Transverse colon (tissue), 4 donors: ENCODE results near the gene ZNF808.
A peak's percentile ranks its signal among the peaks of the same experiment; 100 is the strongest.

ENCODE experiments used
- CTCF ChIP-seq, 5 experiments: fragments of 200-600 bp in 3 of 5; fragments of 450-650 bp in 2 of 5; sonication (generic) in 3 of 5; IDR thresholded peaks; 1 replicate in 2 of 5; 2 replicates in 3 of 5; pipeline ENCODE4 v1.5.1; 2016 to 2017; ENCODE audit warnings: antibody characterized with exemption in 5 of 5, inconsistent platforms in 3 of 5, mild to moderate bottlenecking in 2 of 5, moderate library complexity in 1 of 5
- EP300 ChIP-seq: sonication (generic); formaldehyde crosslinking; IDR thresholded peaks from one replicate; pipeline ENCODE4 v1.6.1; 2017; ENCODE audit warnings: antibody characterized with exemption, low read depth
- POLR2A ChIP-seq: fragments of 450-650 bp; IDR thresholded peaks from one replicate; pipeline ENCODE4 v1.6.1; 2016; ENCODE audit warnings: antibody characterized with exemption, mild to moderate bottlenecking, moderate library complexity
- POLR2AphosphoS5 ChIP-seq, 3 donors: sonication (generic); formaldehyde crosslinking; IDR thresholded peaks; one replicate each; pipeline ENCODE4 v1.6.1; 2016; ENCODE audit warnings: antibody characterized with exemption in 3 of 3

- TF ChIP-seq POLR2AphosphoS5 (IDR thresholded peaks at IDR 0.05) (peak; percentile 94 to 99 (median 97)), POLR2A (peak; percentile 96), CTCF (IDR thresholded peaks at IDR 0.05) (peak in 3 of 5 experiments; percentile 26 to 45 (median 37)), EP300 (no peak)
Observed at GRCh38 chr19:52570000-52570861, 42.8 kb downstream of the ZNF808 start, which contains the start of gene ZNF701.
